BJ (cell line): Measurements from ENCODE around the gene STC2. TPM values are rescaled to one million over a fixed set of nuclear protein-coding genes. Genes with fewer than 3 reads are reported as not detected.

Experiments used
- CTCF ChIA-PET: fragments of 350-600 bp; formaldehyde crosslinking; extraction: SDS; loops from one replicate; lab custom pipeline; 2021; ENCODE audit warnings: antibody characterized with exemption, inconsistent platforms; lab: Yijun Ruan, JAX
- POLR2A ChIA-PET: fragments of 300-600 bp; sonication (Branson Sonifier 250); formaldehyde crosslinking; extraction: SDS; loops from one replicate; lab custom pipeline; 2021; ENCODE audit warnings: antibody characterized with exemption; lab: Charles Lee
- DNase-seq: peaks from one replicate; pipeline ENCODE4 v3.0.0-alpha.2; 2011; ENCODE audit warnings: low read depth
- H3K27me3 ChIP-seq: 2 replicates; pipeline ENCODE4 v1.6.0; 2011; ENCODE audit warnings: low read length; ENCODE audit not compliant: control insufficient read depth, insufficient read depth
- H3K36me3 ChIP-seq: 2 replicates; pipeline ENCODE4 v1.5.1; 2011; ENCODE audit warnings: low read length; ENCODE audit not compliant: control insufficient read depth, insufficient read depth
- H3K4me3 ChIP-seq: 2 replicates; pipeline ENCODE4 v1.5.1; 2011; ENCODE audit warnings: low read depth, mild to moderate bottlenecking, control low read depth, low read length
- polyA plus RNA-seq: library from polyadenylated mRNA; depleted of rRNA; stranded (reverse); fragments of >200 nt; gene quantifications from 2 replicates; pipeline ENCODE4 v1.2.3, GENCODE V29; 2011
- TF ChIP-seq, protein P1 (sequence below): IDR thresholded peaks from 2 replicates; pipeline ENCODE4 v1.5.1; 2011; ENCODE audit warnings: low read depth, mild to moderate bottlenecking, control low read depth, inconsistent platforms, low read length, moderate library complexity; ENCODE audit not compliant: insufficient read depth

Gene STC2
- polyA plus RNA-seq, 1 experiment, result 168 TPM

DNA sequence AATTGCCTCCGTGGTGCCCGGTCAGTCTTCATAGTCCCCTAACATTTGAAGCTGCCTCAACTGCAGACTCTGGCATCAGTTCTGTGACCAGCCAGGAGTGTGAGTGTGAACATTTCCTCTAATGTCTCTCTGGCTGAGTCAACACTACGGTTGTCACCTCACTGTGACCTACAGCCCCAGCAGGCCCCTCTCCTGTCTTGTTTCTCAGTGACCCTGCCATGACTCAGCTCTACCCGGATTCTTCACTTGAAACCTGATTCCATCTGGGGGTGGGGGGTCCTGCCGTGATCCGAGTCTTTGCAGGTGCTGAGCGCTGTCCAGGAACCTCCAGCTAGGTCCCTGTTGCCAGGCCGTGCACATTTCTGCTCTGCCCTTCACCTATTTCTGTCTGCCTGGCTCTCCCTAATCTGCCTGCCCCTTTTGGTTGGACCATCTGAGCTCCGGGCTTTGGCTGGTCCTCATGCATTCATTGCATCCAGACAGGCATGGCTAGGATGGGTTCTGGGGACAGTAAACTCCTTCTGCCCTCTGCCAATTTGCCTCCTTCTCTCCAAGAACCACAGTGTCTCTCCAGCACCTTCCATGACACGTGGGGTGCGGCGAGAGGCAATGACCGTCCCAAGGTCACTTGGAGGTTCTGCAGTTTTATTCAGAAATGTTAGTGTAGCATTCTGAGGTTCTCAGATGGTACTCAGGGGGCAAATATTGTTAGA is 24.2 kb downstream of the STC2 start:
- ChIA-PET CTCF (interaction anchor here (0.8 to 2.4 kb wide), 3 partner anchors 10 to 269 kb away, joined by 3 to 7 read pairs (median 4); no protein-coding TSS in a partner anchor), POLR2A (no interaction called here)
- Histone ChIP-seq H3K4me3 (no peak overlapping the region), H3K27me3 (no peaks in the 10 kb centered on the region), H3K36me3 (no peaks in the 10 kb centered on the region)
- DNase-seq, result no peak
- TF ChIP-seq, protein P1, sequence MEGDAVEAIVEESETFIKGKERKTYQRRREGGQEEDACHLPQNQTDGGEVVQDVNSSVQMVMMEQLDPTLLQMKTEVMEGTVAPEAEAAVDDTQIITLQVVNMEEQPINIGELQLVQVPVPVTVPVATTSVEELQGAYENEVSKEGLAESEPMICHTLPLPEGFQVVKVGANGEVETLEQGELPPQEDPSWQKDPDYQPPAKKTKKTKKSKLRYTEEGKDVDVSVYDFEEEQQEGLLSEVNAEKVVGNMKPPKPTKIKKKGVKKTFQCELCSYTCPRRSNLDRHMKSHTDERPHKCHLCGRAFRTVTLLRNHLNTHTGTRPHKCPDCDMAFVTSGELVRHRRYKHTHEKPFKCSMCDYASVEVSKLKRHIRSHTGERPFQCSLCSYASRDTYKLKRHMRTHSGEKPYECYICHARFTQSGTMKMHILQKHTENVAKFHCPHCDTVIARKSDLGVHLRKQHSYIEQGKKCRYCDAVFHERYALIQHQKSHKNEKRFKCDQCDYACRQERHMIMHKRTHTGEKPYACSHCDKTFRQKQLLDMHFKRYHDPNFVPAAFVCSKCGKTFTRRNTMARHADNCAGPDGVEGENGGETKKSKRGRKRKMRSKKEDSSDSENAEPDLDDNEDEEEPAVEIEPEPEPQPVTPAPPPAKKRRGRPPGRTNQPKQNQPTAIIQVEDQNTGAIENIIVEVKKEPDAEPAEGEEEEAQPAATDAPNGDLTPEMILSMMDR, result no peak

DNA sequence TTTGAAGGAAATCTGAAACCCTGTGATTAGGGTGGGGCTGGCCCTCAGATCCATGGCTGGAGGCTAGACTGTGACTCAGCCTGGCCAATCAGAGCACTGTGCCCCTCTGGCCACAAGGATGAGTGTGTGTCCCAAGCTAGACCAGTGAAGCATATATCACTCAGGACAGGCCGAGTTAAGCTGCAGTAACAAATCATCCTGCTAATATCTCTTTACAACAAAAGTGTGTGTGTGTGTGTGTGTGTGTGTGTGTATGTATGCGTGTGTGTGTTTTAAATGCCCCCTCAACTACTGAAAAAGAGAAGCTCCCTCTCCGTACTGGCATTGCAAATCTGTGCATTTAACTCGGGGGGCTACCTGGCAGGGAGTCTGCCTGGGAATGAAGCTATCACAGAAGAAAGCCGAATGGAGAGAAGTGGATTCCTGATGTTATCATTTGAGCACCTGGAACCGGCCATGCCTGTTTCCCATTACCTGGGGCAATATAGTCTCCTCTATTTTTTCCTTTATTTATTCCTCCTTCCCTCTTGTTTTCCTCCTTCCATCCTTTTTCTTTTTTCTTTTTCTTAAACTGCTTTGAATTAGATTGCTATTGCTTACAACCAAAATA is 25.6 kb downstream of the STC2 start:
- CTCF ChIA-PET, result interaction anchor here (0.6 to 2.4 kb wide), 5 partner anchors 8 to 742 kb away, joined by 3 to 7 read pairs (median 3); no protein-coding TSS in a partner anchor
- Histone ChIP-seq H3K36me3 (no peaks in the 10 kb centered on the region), H3K27me3 (no peaks in the 10 kb centered on the region), H3K4me3 (no peak overlapping the region)
- DNase-seq, result no peak
- TF ChIP-seq, protein P1, result peak; percentile 25; the same call in 1 of the 2 replicates
- POLR2A ChIA-PET, result no interaction called here

DNA sequence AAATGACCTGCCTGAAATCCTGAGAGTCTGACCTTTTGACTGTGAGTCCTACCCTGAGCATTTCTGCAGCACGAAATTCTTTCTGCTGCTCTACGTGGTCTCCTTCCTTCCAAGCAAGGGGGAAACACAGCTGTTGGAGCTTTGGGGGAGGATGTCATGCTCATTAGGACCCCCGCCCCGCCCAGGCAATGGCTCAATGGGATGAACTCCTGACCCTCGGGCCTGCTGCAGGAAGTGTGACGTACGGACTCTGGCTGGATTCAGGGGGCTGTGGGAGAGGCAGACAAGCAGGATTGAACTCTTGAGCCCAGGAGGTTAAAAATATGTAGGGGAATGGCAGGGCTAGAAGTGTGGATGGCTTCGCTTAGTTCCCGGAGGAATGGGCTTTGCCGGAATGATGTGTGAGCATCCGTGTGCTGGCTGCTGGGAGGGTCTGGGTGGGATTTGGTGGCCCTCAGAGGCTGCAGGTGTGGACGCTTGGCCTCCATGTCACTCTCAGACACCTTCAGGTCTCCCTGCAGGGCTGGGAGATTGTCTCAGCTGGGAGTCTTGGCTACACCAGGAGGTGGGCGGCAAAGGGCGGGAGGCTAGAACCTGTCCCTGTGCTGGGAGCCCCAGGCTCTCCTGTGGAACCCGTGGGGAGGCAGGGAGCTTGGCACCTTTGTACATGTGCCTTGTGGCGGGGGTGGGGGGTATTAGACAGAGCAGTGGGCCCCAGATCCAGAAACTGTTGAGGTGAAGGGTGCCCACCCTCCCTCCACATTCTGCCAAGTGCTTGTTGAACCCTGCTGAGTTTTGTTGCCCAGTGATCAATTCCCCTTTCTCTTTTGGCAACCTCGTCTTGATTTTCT is 26.3 kb downstream of the STC2 start:
- Histone ChIP-seq H3K36me3 (no peaks in the 10 kb centered on the region), H3K4me3 (no peak overlapping the region), H3K27me3 (no peaks in the 10 kb centered on the region)
- no peak for DNase-seq
- TF ChIP-seq, protein P1, result no peak
- ChIA-PET POLR2A (no interaction called here), CTCF (interaction anchor here (1.0 to 1.1 kb wide), 3 partner anchors 9 to 314 kb away, joined by 3 read pairs; no protein-coding TSS in a partner anchor)

DNA sequence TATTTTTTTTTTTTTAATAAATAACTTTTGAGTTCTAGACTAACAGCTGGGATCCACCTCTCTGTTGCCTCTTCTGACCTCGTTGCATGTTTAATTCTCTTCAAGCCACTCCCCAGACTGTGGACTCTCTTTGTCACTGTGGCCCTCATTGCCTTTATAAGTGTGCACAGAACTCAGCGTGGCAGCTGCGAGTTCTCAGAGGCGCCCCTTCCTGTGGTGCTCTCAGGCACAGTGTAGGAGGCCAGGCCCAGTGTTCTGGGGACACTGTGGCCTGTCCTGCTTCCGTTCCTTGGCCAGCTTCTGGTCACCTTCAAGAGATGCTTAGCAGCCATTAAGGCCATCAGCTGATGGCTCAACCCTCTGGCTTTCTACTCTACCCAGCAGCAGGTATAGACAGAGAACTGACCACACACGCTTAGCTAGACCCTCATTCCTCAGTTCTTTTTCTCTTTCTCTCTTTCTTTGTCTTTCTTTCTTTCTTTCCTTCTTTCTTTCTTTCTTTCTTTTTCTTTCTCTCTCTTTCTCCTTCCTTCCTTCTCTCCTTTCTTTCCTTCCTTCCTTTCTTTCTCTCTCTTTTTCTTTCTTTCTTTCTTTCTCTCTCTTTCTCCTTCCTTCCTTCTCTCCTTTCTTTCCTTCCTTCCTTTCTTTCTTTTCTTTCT is 27.7 kb downstream of the STC2 start:
- Histone ChIP-seq H3K36me3 (no peaks in the 10 kb centered on the region), H3K27me3 (no peaks in the 10 kb centered on the region), H3K4me3 (no peak overlapping the region)
- POLR2A ChIA-PET, result no interaction called here
- TF ChIP-seq, protein P1, result no peak
- no peak for DNase-seq
- CTCF ChIA-PET, result interaction anchor here (0.8 to 2.3 kb wide), 3 partner anchors 8 to 272 kb away, joined by 3 to 6 read pairs (median 3); partner anchors contain the start of gene STC2
